Measurements from ENCODE around the gene HSD17B3.
"Not testable (repeated sequence)": the region's sequence is repeated elsewhere in the genome, so short reads cannot be mapped to it uniquely, and the experiment has no call there.

HSD17B3 gene

GRCh38 chr9:96206156-96206751, 95.7 kb downstream of the HSD17B3 start:
- no peak overlapping the region for H3K4me3 ChIP-seq (ENCODE audit: low read length)
- DNase-seq (ENCODE audit: low read depth, low spot score): no peak

- no peak for DNase-seq (ENCODE audit: low read depth, low spot score)
- H3K4me3 ChIP-seq (ENCODE audit: low read length): no peak overlapping the region
These were observed 97.1 kb downstream of the HSD17B3 start for GRCh38 chr9:96204853-96205252.

- H3K4me3 ChIP-seq (ENCODE audit: low read length): no peak overlapping the region; the same call in 1 of the 2 replicates
- peak; percentile 87 for DNase-seq (ENCODE audit: low read depth, low spot score)
These were observed 98.0 kb downstream of the HSD17B3 start for GRCh38 chr9:96203867-96204501.

- no peak for DNase-seq (ENCODE audit: low read depth, low spot score)
- H3K4me3 ChIP-seq (ENCODE audit: low read length): no peak overlapping the region; the same call in 1 of the 2 replicates
These were observed 98.8 kb downstream of the HSD17B3 start for GRCh38 chr9:96202971-96203780.

GRCh38 chr9:96201140-96201539, 100.8 kb downstream of the HSD17B3 start:
- no peak overlapping the region for H3K4me3 ChIP-seq (ENCODE audit: low read length)
- DNase-seq (ENCODE audit: low read depth, low spot score): no peak

GRCh38 chr9:96199006-96199405, 103.0 kb downstream of the HSD17B3 start:
- DNase-seq (ENCODE audit: low read depth, low spot score): no peak
- no peak overlapping the region for H3K4me3 ChIP-seq (ENCODE audit: low read length)

- no peak overlapping the region for H3K4me3 ChIP-seq (ENCODE audit: low read length)
- DNase-seq (ENCODE audit: low read depth, low spot score): no peak
These were observed 106.4 kb downstream of the HSD17B3 start for GRCh38 chr9:96195541-96195940.

GRCh38 chr9:96193236-96193755, 108.7 kb downstream of the HSD17B3 start:
- DNase-seq (ENCODE audit: low read depth, low spot score): no peak
- no peak overlapping the region for H3K4me3 ChIP-seq (ENCODE audit: low read length)

GRCh38 chr9:96192710-96193109, 109.3 kb downstream of the HSD17B3 start:
- DNase-seq (ENCODE audit: low read depth, low spot score): no peak
- no peak overlapping the region for H3K4me3 ChIP-seq (ENCODE audit: low read length)

GRCh38 chr9:96189995-96190394, 112.0 kb downstream of the HSD17B3 start:
- DNase-seq (ENCODE audit: low read depth, low spot score): no peak
- no peak overlapping the region for H3K4me3 ChIP-seq (ENCODE audit: low read length)

- DNase-seq (ENCODE audit: low read depth, low spot score); H3K4me3 ChIP-seq (ENCODE audit: low read length): not testable (repeated sequence)
These were observed 112.4 kb downstream of the HSD17B3 start for GRCh38 chr9:96189581-96189980.

GRCh38 chr9:96188571-96188970, 113.4 kb downstream of the HSD17B3 start:
- DNase-seq (ENCODE audit: low read depth, low spot score): no peak

GRCh38 chr9:96187151-96187555, 114.8 kb downstream of the HSD17B3 start:
- H3K4me3 ChIP-seq (ENCODE audit: low read length): no peak overlapping the region

More at GRCh38 chr9:96188571-96188970, 113.4 kb downstream of the HSD17B3 start:
- no peak overlapping the region for H3K4me3 ChIP-seq (ENCODE audit: low read length)

GRCh38 chr9:96186591-96187011, 115.4 kb downstream of the HSD17B3 start:
- no peak overlapping the region for H3K4me3 ChIP-seq (ENCODE audit: low read length)

More at GRCh38 chr9:96187151-96187555, 114.8 kb downstream of the HSD17B3 start:
- DNase-seq (ENCODE audit: low read depth, low spot score): no peak

GRCh38 chr9:96185518-96186156, 116.3 kb downstream of the HSD17B3 start:
- H3K4me3 ChIP-seq (ENCODE audit: low read length): no peak overlapping the region
- DNase-seq (ENCODE audit: low read depth, low spot score): no peak

More at GRCh38 chr9:96186591-96187011, 115.4 kb downstream of the HSD17B3 start:
- DNase-seq (ENCODE audit: low read depth, low spot score): no peak
